ENCODE measurements around the gene DNAH2.

Gene DNAH2

GRCh38 chr17:7732981-7733539, 15.5 kb downstream of the DNAH2 start:
- no peak for DNase-seq

DNA sequence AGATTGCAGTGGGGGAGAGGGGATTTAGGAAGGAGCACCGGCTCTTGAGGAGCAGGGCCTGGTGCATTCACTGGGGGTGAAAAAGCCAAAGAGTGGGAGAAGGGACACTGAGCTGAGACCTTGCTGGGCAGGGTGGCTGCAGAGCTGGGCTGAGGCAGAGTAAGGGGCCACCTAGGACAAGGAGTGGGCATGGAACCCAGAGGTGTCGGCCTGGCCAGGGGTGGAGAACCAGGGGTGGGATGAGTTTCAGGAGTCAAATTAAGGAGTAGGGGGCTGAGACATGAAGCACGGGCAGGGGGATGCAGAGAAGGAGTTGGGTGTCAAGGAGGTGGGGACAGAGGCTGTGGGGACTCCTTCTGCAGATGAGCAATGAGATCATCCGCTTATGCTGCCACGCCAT, 20.1 kb downstream of the DNAH2 start:
- DNase-seq = no peak

DNA sequence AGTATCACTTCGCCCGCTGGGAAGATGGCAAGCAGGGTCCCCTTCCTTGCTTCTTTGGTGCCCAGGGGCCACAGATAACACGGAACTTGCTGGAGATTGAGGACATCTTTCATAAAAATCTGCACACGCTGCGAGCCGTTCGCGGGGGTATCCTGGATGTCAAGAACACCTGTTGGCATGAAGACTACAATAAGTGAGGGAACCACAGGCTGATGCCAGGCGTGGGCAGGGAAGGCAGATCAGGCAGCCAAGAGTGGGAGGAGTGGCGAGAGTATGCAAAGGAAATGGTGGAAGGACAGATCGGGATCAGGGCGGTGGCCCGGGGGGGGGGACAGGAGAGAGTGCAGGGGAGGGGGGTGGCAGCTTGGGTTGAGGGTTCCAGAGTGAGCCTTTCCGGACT, 22.2 kb downstream of the DNAH2 start:
- DNase-seq = no peak

GRCh38 chr17:7740481-7741001, 23.0 kb downstream of the DNAH2 start:
- no peak for DNase-seq

DNA sequence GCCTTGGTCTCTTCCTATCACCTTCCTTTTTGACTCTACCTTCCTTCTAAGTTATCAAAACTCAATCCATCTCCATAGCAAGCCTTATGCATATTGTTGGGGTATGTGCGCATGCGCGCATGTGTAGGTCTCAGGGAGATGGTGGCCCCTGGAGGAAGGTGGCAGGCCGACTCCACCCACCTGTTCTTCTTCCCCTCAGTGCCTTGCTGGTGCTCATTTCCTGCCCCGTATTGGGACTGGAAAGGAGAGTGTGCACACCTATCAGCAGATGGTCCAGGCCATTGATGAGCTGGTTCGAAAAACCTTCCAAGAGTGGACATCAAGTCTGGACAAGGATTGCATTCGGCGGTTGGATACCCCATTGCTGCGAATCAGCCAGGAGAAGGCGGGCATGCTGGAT, 25.2 kb downstream of the DNAH2 start:
- DNase-seq = no peak

- DNase-seq = no peak
Measured at GRCh38 chr17:7744416-7744815, 26.9 kb downstream of the DNAH2 start.

GRCh38 chr17:7745748-7746470, 28.4 kb downstream of the DNAH2 start:
- DNase-seq = no peak

DNA sequence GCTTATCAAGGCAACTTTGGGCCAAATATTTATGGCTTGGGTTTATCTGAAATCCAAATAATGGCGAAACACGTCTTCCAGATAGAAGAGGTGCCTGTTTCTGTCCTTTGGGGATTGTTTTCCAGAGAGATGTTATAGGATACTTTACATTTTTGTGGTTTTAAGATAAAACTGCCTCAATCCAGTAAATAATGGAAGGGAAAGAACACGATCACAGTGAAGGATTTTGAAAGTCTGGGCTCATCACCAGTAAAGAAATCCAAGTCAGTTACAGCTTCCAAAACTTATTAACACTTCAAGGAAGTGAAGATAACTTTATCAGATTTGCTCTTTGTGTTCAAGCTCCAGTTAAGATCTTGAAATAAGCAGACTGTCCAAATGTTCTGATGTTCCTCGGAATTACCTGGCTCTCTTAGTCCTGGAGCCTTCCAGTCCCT, 30.1 kb downstream of the DNAH2 start:
- DNase-seq = no peak

- no peak for DNase-seq
Measured at GRCh38 chr17:7748076-7748775, 30.7 kb downstream of the DNAH2 start.

DNA sequence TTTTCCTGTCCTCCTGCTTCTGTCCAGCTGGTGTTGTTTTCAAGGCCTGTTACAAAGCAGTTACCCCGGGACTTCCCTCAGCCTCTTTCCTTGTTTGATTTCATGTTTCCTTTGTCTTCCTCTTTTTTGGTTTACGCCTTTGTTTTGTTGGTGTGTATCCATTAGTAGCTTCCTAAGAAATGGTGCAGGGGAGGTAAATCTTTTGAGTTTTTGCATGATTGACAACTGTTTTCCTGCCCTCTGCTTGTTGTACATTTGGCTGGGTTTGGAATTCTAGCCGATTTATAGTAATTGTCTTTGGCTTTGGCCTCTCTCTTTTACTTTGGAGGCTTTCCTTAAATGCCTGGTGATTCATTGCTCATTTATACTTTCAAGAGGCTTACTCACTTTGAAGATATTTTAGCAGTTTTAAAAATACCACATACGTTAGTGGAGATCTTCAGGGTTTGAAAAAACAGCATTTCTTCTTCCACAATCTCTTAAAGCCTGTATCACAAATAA, 32.8 kb downstream of the DNAH2 start:
- no peak for DNase-seq

DNA sequence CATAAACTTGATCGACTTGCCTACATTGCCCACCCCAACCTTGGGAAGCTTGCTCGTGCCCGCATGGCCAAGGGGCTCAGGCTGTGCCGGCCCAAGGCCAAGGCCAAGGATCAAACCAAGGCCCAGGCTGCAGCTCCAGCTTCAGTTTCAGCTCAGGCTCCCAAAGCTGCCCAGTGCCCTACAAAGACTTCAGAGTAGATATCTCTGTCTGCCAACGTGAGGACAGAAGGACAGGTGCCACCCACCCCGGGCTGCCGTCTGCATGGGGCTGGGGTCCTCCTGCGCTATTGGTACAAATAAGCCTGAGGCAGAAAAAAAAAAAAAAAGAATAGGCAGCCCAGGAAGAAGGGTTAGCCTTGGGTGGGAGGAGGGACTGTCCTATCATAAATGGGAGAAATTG, 37.1 kb downstream of the DNAH2 start:
- no peak for DNase-seq

GRCh38 chr17:7755095-7755890, 37.7 kb downstream of the DNAH2 start:
- no peak for DNase-seq

GRCh38 chr17:7756968-7757367, 39.4 kb downstream of the DNAH2 start:
- no peak for DNase-seq

DNA sequence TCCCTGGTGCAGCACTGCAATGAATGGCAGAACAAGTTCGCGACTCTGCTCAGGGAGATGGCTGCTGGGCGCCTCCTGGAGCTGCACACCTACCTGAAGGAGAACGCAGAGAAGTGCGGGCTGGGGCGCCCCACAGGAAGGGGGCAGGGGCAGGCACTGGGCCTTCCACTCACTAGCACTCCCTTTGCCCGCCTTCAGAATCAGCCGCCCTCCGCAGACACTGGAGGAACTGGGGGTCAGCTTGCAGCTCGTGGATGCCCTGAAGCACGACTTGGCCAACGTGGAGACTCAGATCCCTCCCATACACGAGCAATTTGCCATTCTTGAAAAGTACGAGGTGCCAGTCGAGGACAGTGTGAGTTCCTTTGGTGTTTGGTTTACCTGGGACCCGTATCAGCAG, 46.4 kb downstream of the DNAH2 start:
- no peak for DNase-seq

- no peak for DNase-seq
Measured at GRCh38 chr17:7767004-7767403, 49.5 kb downstream of the DNAH2 start.

DNA sequence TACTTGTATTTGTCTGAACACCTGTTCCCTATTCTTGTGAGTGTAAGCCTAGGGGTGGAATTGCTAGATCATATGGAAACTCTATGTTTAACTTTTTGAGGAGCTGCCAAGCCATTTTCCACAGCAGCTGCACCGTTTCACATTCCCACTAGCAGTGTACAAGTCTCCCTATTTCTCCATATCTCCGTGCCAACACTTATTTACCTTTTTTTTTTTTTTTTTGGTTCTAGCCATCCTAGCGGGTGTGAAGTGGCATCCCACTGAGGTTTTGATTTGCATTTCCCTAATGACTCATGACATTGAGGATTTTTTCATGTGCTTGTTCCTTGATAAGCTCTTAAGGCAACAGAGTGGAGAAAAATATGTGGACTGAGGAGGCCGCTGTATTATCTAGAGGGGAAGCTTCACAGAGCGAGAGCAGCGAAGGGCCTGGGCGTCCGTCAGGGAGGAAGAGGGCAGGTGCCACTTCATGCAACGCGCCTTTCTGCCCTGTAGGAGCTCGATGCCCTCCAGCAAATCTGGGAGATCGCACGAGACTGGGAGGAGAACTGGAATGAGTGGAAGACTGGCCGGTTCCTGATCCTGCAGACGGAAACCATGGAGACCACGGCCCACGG, 50.0 kb downstream of the DNAH2 start:
- no peak for DNase-seq

- DNase-seq = no peak
Measured at GRCh38 chr17:7769854-7770253, 52.3 kb downstream of the DNAH2 start.

- no peak for DNase-seq
Measured at GRCh38 chr17:7774055-7774521, 56.5 kb downstream of the DNAH2 start.

- DNase-seq = no peak
Measured at GRCh38 chr17:7775051-7775450, 57.5 kb downstream of the DNAH2 start.

DNA sequence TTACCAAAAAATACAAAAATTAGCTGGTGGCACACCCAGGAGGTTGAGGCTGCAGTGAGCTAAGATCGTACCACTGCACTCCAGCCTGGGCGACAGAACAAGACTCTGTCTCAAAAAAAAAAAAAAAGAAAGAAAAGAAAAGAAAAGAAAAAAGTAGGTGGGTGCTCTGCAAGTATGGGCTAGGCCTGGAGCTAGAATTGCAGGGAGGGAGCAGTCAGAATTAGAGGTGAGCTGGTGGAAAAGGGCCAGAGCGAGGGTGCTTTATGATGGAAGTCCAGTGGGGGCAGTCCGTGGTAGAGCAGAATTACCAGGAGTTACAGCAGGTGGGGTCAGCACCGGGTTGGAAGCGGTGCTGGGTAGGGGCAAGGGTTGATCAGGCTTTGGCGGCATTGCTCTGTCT, 59.5 kb downstream of the DNAH2 start:
- DNase-seq = no peak

DNA sequence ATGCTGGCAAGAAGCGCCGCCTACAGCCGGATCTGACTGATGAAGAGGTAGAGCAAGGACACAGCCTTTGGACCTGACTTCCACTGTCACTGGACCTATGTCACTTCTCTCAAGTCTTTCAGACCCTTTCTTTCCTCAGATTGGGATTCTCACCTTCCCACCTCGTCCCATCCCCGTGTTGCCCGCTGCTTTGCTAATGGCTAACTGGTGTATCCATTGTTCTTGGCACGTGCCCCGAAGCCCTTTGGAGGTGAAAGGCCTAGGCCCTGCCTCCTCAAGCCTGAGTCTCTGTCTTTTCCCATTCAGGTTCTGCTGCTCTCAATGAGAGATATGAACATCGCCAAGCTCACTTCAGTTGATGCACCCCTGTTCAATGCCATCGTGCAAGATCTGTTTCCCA, 63.2 kb downstream of the DNAH2 start:
- no peak for DNase-seq

DNA sequence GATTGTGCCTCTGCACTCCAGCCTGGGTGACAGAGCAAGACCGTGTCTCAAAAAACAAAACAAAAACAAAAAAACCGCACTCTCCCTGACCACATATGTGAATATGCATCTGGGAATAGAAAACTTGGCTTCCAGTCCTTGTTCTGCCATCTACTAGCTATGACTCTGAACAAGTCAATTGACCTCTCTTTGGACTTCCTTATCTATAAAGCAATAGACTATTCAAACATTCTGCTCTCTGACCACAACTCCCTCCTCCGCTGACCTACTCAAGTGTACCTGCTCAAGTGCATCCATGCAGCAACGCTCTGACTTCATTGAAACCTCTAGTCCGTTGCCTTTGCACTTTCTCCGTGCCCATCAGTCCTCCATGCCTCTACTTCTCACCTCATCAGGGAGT, 63.9 kb downstream of the DNAH2 start:
- no peak for DNase-seq

GRCh38 chr17:7782240-7782639, 64.7 kb downstream of the DNAH2 start:
- DNase-seq = no peak
